HCT116 (cell line): ENCODE data around the gene RGL3. TPM values are rescaled to one million over a fixed set of nuclear protein-coding genes. Genes with fewer than 3 reads are reported as not detected.

Experiments
- ATAC-seq: fragments of 200-7000 bp; cut with Tn5 transposase; 2 replicates; pipeline ENCODE4 v1.9.1; 2020; ENCODE audit warnings: mild to moderate bottlenecking, moderate library complexity
- BruUV-seq: library from RNA; stranded (reverse); fragments of 400-500 nt; replicated peaks from 2 replicates; lab custom pipeline; 2021; lab: Mats Ljungman, UMichigan
- CTCF ChIA-PET: fragments of 300-600 bp; sonication (Branson Sonifier 250); formaldehyde crosslinking; loops from one replicate; lab custom pipeline; 2021; ENCODE audit warnings: antibody characterized with exemption; lab: Charles Lee
- POLR2A ChIA-PET: fragments of 300-600, 350-600 bp; sonication (Branson Sonifier 250); formaldehyde crosslinking; loops from one replicate; lab custom pipeline; 2021; ENCODE audit warnings: antibody characterized with exemption; lab: Charles Lee
- RAD21 ChIA-PET, 2 experiments: fragments of 300-600 bp; sonication (Branson Sonifier 250); formaldehyde crosslinking; loops; one replicate each; lab custom pipeline; 2023; ENCODE audit warnings: low total read pairs in 2 of 2; ENCODE audit not compliant: uncharacterized antibody in 2 of 2, unreplicated experiment in 2 of 2, low non-redundant PET in 1 of 2; lab: Charles Lee
- DNase-seq: peaks from one replicate; pipeline ENCODE4 v3.0.0-alpha.2; 2010; ENCODE audit warnings: low read depth, low spot score
- H2AFZ ChIP-seq: fragments of 200-600 bp; shearing (Covaris generic), sonication (generic); 2 replicates; pipeline ENCODE4 v1.6.1; 2017; ENCODE audit warnings: low read depth, mixed run types, mixed read lengths, antibody characterized with exemption, low read length; ENCODE audit not compliant: poor library complexity, severe bottlenecking
- H3K27ac ChIP-seq: 2 replicates; pipeline ENCODE4 v1.5.1; 2012; ENCODE audit warnings: low read depth, low read length
- H3K27me3 ChIP-seq: fragments of 200-600 bp; sonication (generic); 2 replicates; pipeline ENCODE4 v1.6.1; 2016; ENCODE audit warnings: mixed run types, low read length, mixed read lengths; ENCODE audit not compliant: insufficient read depth
- H3K36me3 ChIP-seq, 2 experiments: fragments of 200-500 bp in 1 of 2; fragments of 200-600 bp in 1 of 2; sonication (Bioruptor generic) in 1 of 2; sonication (generic) in 1 of 2; 2 replicates each; pipeline versions ENCODE4 v1.5.1 to v1.6.1; 2014 to 2016; ENCODE audit warnings: low read length in 2 of 2, inconsistent platforms in 1 of 2, mixed read lengths in 1 of 2, mixed run types in 1 of 2; ENCODE audit not compliant: insufficient read depth in 2 of 2, control insufficient read depth in 1 of 2
- H3K4me1 ChIP-seq, 2 experiments: fragments of 200-600 bp in 1 of 2; sonication (generic) in 1 of 2; 2 replicates each; pipeline versions ENCODE4 v1.5.1 to v1.6.1; 2012 to 2017; ENCODE audit warnings: low read length in 2 of 2, inconsistent platforms in 1 of 2, mild to moderate bottlenecking in 1 of 2, mixed read lengths in 1 of 2, mixed run types in 1 of 2, moderate library complexity in 1 of 2; ENCODE audit not compliant: insufficient read depth in 2 of 2, control insufficient read depth in 1 of 2
- H3K4me2 ChIP-seq: fragments of 200-600 bp; sonication (generic); 2 replicates; pipeline ENCODE4 v1.6.1; 2017; ENCODE audit warnings: mixed run types, low read length, mixed read lengths
- H3K4me3 ChIP-seq, 2 experiments: fragments of 200-600 bp in 1 of 2; sonication (generic) in 1 of 2; replicated peaks in 1 of 2; 2 replicates each; pipeline ENCODE4 v1.5.1; 2011 to 2016; ENCODE audit warnings: low read length in 2 of 2, control low read depth in 1 of 2, low read depth in 1 of 2, mild to moderate bottlenecking in 1 of 2, mixed read lengths in 1 of 2, mixed run types in 1 of 2
- H3K79me2 ChIP-seq: fragments of 200-600 bp; sonication (generic); 2 replicates; pipeline ENCODE4 v1.6.1; 2017; ENCODE audit warnings: mild to moderate bottlenecking, mixed run types, low read length, moderate library complexity, mixed read lengths; ENCODE audit not compliant: insufficient read depth
- H3K9ac ChIP-seq: fragments of 200-600 bp; sonication (generic); 2 replicates; pipeline ENCODE4 v1.6.1; 2016; ENCODE audit warnings: low read length, mixed read lengths
- H3K9me2 ChIP-seq: fragments of 200-600 bp; sonication (generic), shearing (Covaris generic); 2 replicates; pipeline ENCODE4 v1.6.1; 2017; ENCODE audit warnings: mixed run types, mild to moderate bottlenecking, moderate library complexity; ENCODE audit not compliant: insufficient read depth
- H3K9me3 ChIP-seq, 2 experiments: fragments of 200-500 bp in 1 of 2; fragments of 200-600 bp in 1 of 2; sonication (Bioruptor generic) in 1 of 2; sonication (generic) in 1 of 2; 2 replicates each; pipeline ENCODE4 v1.6.1; 2014 to 2017; ENCODE audit warnings: low read length in 2 of 2, mixed read lengths in 2 of 2, inconsistent platforms in 1 of 2, low read depth in 1 of 2, mild to moderate bottlenecking in 1 of 2, mixed run types in 1 of 2, moderate library complexity in 1 of 2; ENCODE audit not compliant: control insufficient read depth in 1 of 2, insufficient read depth in 1 of 2
- H4K20me1 ChIP-seq: fragments of 200-600 bp; sonication (generic), shearing (Covaris generic); 2 replicates; pipeline ENCODE4 v1.6.1; 2017; ENCODE audit warnings: mixed run types, mild to moderate bottlenecking, moderate library complexity; ENCODE audit not compliant: insufficient read depth
- EZH2 ChIP-seq: fragments of 200-600 bp; sonication (generic); IDR thresholded peaks from 2 replicates; pipeline ENCODE4 v1.6.1; 2017; ENCODE audit warnings: antibody characterized with exemption, mixed run types
- EZH2phosphoT487 ChIP-seq: fragments of 200-600 bp; IDR thresholded peaks from 2 replicates; pipeline ENCODE4 v1.6.1; 2018; ENCODE audit warnings: antibody characterized with exemption, borderline replicate concordance
- FOSL1 ChIP-seq: IDR thresholded peaks from 2 replicates; pipeline ENCODE4 v1.6.1; 2012; ENCODE audit warnings: low read depth
- POLR2A ChIP-seq: IDR thresholded peaks from 2 replicates; pipeline ENCODE4 v1.7.0; 2011; ENCODE audit warnings: borderline replicate concordance; ENCODE audit not compliant: insufficient read depth, insufficient read length; ENCODE audit errors: extremely low read depth
- POLR2AphosphoS5 ChIP-seq: IDR thresholded peaks from 2 replicates; pipeline ENCODE4 v1.6.1; 2011; ENCODE audit warnings: mild to moderate bottlenecking, low read depth, low read length, moderate library complexity
- SP1 ChIP-seq: IDR thresholded peaks from 2 replicates; pipeline ENCODE4 v1.6.1; 2012; ENCODE audit warnings: low read depth
- TCF7L2 ChIP-seq: IDR thresholded peaks from 2 replicates; pipeline ENCODE4 v1.7.0; 2011; ENCODE audit warnings: borderline replicate concordance, inconsistent platforms; ENCODE audit not compliant: insufficient read depth, insufficient read length; ENCODE audit errors: extremely low read depth
- ZNF274 ChIP-seq: fragments of 200-500 bp; sonication (Bioruptor generic); IDR thresholded peaks from 2 replicates; pipeline ENCODE4 v1.6.1; 2014; ENCODE audit warnings: mild to moderate bottlenecking, low read depth, low read length, inconsistent platforms
- intact Hi-C: fragments of 100-400 bp; cut with micrococcal nuclease; formaldehyde crosslinking; loops from 2 replicates; pipeline ENCODE4 v1.10.0; 2022
- total RNA-seq: library from RNA; stranded (reverse); gene quantifications from one replicate; pipeline ENCODE4 v1.2.1, GENCODE V29; 2021; ENCODE audit not compliant: unreplicated experiment
- TF ChIP-seq, protein P1 (sequence below), 3 experiments: fragments of 200-600 bp in 1 of 3; sonication (generic) in 1 of 3; IDR thresholded peaks in 2 of 3; conservative IDR thresholded peaks in 1 of 3; 2 replicates each; pipeline ENCODE4 v1.5.1; 2012 to 2017; ENCODE audit warnings: low read depth in 2 of 3, low read length in 2 of 3, antibody characterized with exemption in 1 of 3, borderline replicate concordance in 1 of 3, control low read depth in 1 of 3, mild to moderate bottlenecking in 1 of 3, mixed read lengths in 1 of 3, mixed run types in 1 of 3, moderate library complexity in 1 of 3; ENCODE audit not compliant: insufficient read depth in 1 of 3

RGL3 gene
- total RNA-seq, 1 experiment from 2014 or later = 99.2 TPM

- Histone ChIP-seq H3K27ac (no peak overlapping the region), H3K9me3 (no peaks in the 10 kb centered on the region), H3K4me2 (no peak overlapping the region), H3K4me3 (no peak overlapping the region), H3K9ac (no peak overlapping the region), H3K27me3 (no peaks in the 10 kb centered on the region), H3K9me2 (no peaks in the 10 kb centered on the region), H3K36me3 (0 out of 4 replicates have a peak, but pooled peaks cover 0 to 2% of the 10 kb centered on the region in 2 experiments), H3K4me1 (peaks cover 7 to 24% of the 10 kb centered on the region in 2 experiments), H3K79me2 (no peaks in the 10 kb centered on the region), H4K20me1 (no peaks in the 10 kb centered on the region), H2AFZ (no peak overlapping the region)
- POLR2A ChIA-PET = no interaction called here
- intact Hi-C loops = no loop called here
- CTCF ChIA-PET = no interaction called here
- DNase-seq (no peak), ATAC-seq (no peak)
- TF ChIP-seq POLR2A (no peak), TCF7L2 (no peak)
- TF ChIP-seq, protein P1, sequence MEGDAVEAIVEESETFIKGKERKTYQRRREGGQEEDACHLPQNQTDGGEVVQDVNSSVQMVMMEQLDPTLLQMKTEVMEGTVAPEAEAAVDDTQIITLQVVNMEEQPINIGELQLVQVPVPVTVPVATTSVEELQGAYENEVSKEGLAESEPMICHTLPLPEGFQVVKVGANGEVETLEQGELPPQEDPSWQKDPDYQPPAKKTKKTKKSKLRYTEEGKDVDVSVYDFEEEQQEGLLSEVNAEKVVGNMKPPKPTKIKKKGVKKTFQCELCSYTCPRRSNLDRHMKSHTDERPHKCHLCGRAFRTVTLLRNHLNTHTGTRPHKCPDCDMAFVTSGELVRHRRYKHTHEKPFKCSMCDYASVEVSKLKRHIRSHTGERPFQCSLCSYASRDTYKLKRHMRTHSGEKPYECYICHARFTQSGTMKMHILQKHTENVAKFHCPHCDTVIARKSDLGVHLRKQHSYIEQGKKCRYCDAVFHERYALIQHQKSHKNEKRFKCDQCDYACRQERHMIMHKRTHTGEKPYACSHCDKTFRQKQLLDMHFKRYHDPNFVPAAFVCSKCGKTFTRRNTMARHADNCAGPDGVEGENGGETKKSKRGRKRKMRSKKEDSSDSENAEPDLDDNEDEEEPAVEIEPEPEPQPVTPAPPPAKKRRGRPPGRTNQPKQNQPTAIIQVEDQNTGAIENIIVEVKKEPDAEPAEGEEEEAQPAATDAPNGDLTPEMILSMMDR (IDR thresholded peaks at IDR 0.05 in 2 of 3, conservative IDR thresholded peaks at IDR 0.05 in 1 of 3; ENCODE audit: borderline replicate concordance in 1 of 3, insufficient read depth in 1 of 3, low read depth in 2 of 3, low read length in 2 of 3) = no peak
- RAD21 ChIA-PET = no interaction called here
- BruUV-seq = no TSS peak
These were observed 59.7 kb downstream of the RGL3 start for GRCh38 chr19:11359421-11359820.

GRCh38 chr19:11356676-11357550, 62.2 kb downstream of the RGL3 start:
- Histone ChIP-seq H3K36me3 (0 out of 4 replicates have a peak, but pooled peaks cover 0 to 2% of the 10 kb centered on the region in 2 experiments), H3K27me3 (no peaks in the 10 kb centered on the region), H3K9ac (no peak overlapping the region), H2AFZ (no peak overlapping the region), H3K27ac (no peak overlapping the region), H3K79me2 (no peaks in the 10 kb centered on the region), H3K4me2 (no peak overlapping the region), H4K20me1 (no peaks in the 10 kb centered on the region), H3K4me1 (peaks cover 7 to 23% of the 10 kb centered on the region in 2 experiments), H3K4me3 (no peak overlapping the region), H3K9me2 (no peaks in the 10 kb centered on the region), H3K9me3 (no peaks in the 10 kb centered on the region)
- TF ChIP-seq SP1 (no peak), EZH2 (no peak), EZH2phosphoT487 (no peak), POLR2AphosphoS5 (no peak), ZNF274 (no peak), FOSL1 (no peak)
- DNase-seq (no peak), ATAC-seq (no peak)
- BruUV-seq = no TSS peak
- intact Hi-C loops = no loop called here
- ChIA-PET RAD21 (no interaction called here), CTCF (no interaction called here), POLR2A (interaction anchor here (0.6 kb wide), 1 partner anchor 1585 kb away, joined by 3 read pairs; no protein-coding TSS in a partner anchor)
